ENCODE measurements around the gene LINC00632.
A peak's percentile ranks its signal among the peaks of the same experiment; 100 is the strongest.

Gene LINC00632

GRCh38 chrX:140776320-140776719 lies 66.8 kb downstream of the LINC00632 start:
- in situ Hi-C loops (cut with HindIII; ENCODE audit: low pct_unique_long_range_greater_than_20kb, low sequenced_read_pairs), result no loop called here
- no peak for DNase-seq (ENCODE audit: low read depth in 1 of 2, low spot score in 1 of 2)
- no peak for TF ChIP-seq JUND (IDR thresholded peaks at IDR 0.05; ENCODE audit: low read depth)

- in situ Hi-C loops (cut with HindIII; ENCODE audit: low pct_unique_long_range_greater_than_20kb, low sequenced_read_pairs), result no loop called here
- no peak for TF ChIP-seq JUND (IDR thresholded peaks at IDR 0.05; ENCODE audit: low read depth)
- no peak for DNase-seq (ENCODE audit: low read depth in 1 of 2, low spot score in 1 of 2)
Measured at GRCh38 chrX:140794642-140795041, 85.1 kb downstream of the LINC00632 start.

GRCh38 chrX:140799216-140799615 lies 89.7 kb downstream of the LINC00632 start:
- no peak for TF ChIP-seq JUND (IDR thresholded peaks at IDR 0.05; ENCODE audit: low read depth)
- in situ Hi-C loops (cut with HindIII; ENCODE audit: low pct_unique_long_range_greater_than_20kb, low sequenced_read_pairs), result no loop called here
- DNase-seq (ENCODE audit: low read depth in 1 of 2, low spot score in 1 of 2), result peak in 1 of 2 experiments; percentile 1

GRCh38 chrX:140804292-140804691 lies 94.7 kb downstream of the LINC00632 start:
- in situ Hi-C loops (cut with HindIII; ENCODE audit: low pct_unique_long_range_greater_than_20kb, low sequenced_read_pairs), result no loop called here
- no peak for DNase-seq (ENCODE audit: low read depth in 1 of 2, low spot score in 1 of 2)
- no peak for TF ChIP-seq JUND (IDR thresholded peaks at IDR 0.05; ENCODE audit: low read depth)

- peak in 1 of 2 experiments; percentile 36 for DNase-seq (ENCODE audit: low read depth in 1 of 2, low spot score in 1 of 2)
- in situ Hi-C loops (cut with HindIII; ENCODE audit: low pct_unique_long_range_greater_than_20kb, low sequenced_read_pairs), result no loop called here
- no peak for TF ChIP-seq JUND (IDR thresholded peaks at IDR 0.05; ENCODE audit: low read depth)
Measured at GRCh38 chrX:140815868-140816267, 106.3 kb downstream of the LINC00632 start.

- TF ChIP-seq JUND (IDR thresholded peaks at IDR 0.05; ENCODE audit: low read depth), result no peak
- DNase-seq (ENCODE audit: low read depth in 1 of 2, low spot score in 1 of 2), result peak in 1 of 2 experiments; percentile 19
- in situ Hi-C loops (cut with HindIII; ENCODE audit: low pct_unique_long_range_greater_than_20kb, low sequenced_read_pairs), result no loop called here
Measured at GRCh38 chrX:140817943-140818342, 108.4 kb downstream of the LINC00632 start.

- no peak for DNase-seq (ENCODE audit: low read depth in 1 of 2, low spot score in 1 of 2)
- in situ Hi-C loops (cut with HindIII; ENCODE audit: low pct_unique_long_range_greater_than_20kb, low sequenced_read_pairs), result no loop called here
- no peak for TF ChIP-seq JUND (IDR thresholded peaks at IDR 0.05; ENCODE audit: low read depth)
Measured at GRCh38 chrX:140821280-140821679, 111.7 kb downstream of the LINC00632 start.

GRCh38 chrX:140822184-140822583 lies 112.6 kb downstream of the LINC00632 start:
- TF ChIP-seq JUND (IDR thresholded peaks at IDR 0.05; ENCODE audit: low read depth), result no peak
- in situ Hi-C loops (cut with HindIII; ENCODE audit: low pct_unique_long_range_greater_than_20kb, low sequenced_read_pairs), result no loop called here
- no peak for DNase-seq (ENCODE audit: low read depth in 1 of 2, low spot score in 1 of 2)

- no peak for TF ChIP-seq JUND (IDR thresholded peaks at IDR 0.05; ENCODE audit: low read depth)
- in situ Hi-C loops (cut with HindIII; ENCODE audit: low pct_unique_long_range_greater_than_20kb, low sequenced_read_pairs), result no loop called here
- no peak for DNase-seq (ENCODE audit: low read depth in 1 of 2, low spot score in 1 of 2)
Measured at GRCh38 chrX:140822861-140823260, 113.3 kb downstream of the LINC00632 start.

- DNase-seq (ENCODE audit: low read depth in 1 of 2, low spot score in 1 of 2), result no peak
- TF ChIP-seq JUND (IDR thresholded peaks at IDR 0.05; ENCODE audit: low read depth), result no peak
- in situ Hi-C loops (cut with HindIII; ENCODE audit: low pct_unique_long_range_greater_than_20kb, low sequenced_read_pairs), result no loop called here
Measured at GRCh38 chrX:140836874-140837273, 127.3 kb downstream of the LINC00632 start.

All from T47D (cell line).